ELF-1 (cell line): ENCODE measurements around the gene OAS2.

Source experiments
- DNase-seq: peaks from one replicate; pipeline ENCODE4 v3.0.0-alpha.2; 2016; ENCODE audit warnings: low read depth, low spot score

The OAS2 gene

DNA sequence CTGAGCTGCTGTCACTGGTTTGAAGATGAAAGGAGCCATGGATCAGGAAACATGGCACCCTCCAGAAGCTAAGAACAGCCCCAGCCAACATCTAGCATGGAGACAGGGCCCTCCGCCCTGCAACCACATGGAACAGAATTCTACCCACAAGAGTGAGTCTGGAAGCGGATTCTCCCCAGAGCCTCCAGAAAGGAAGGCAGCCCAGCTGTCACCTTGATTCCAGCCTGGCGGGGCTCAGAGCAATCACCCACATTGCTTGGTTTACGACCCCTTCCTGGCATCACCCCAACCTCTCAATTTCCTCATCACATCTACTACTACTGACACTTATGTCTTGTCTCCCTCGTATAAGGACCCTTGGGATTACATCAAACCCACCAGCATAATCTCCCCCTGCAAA is 38.5 kb downstream of the OAS2 start:
- DNase-seq = no peak

DNA sequence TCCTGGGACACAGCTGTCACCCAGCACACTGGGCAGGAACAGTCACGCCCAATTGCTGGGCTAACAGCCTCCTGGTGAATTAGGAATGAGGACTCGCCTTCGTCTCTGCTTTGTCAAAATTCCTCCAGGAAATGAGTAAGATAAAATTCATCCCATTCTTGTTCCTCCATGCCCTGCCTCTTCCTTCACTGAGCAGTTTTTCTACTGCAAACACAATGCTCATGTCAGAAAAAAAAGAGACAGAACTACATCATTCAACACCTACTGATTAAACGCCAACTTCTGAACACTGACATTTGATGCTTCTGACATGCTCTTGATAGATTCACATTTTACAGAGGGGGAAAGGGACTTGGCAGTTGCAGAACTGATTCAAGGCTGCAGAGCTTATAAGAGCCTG is 40.7 kb downstream of the OAS2 start:
- DNase-seq = no peak

DNA sequence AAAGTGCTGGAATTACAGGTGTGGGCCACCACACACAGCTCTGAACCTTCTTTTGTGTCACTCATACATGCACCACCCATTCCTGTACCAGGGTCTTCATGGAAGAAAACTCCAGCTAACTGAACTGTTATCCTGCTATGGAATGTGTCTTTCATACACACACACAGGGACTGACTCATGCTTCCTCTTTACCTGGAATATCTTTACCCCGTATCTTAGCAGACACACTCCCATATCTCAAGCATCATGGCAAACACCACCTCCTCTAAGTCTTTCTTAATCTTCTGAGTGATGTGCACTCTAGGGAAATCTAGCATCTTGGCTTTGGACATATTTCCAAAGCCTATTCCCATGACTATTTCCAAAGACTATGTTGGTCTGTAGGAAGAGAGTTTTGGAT is 43.2 kb downstream of the OAS2 start:
- no peak for DNase-seq

DNA sequence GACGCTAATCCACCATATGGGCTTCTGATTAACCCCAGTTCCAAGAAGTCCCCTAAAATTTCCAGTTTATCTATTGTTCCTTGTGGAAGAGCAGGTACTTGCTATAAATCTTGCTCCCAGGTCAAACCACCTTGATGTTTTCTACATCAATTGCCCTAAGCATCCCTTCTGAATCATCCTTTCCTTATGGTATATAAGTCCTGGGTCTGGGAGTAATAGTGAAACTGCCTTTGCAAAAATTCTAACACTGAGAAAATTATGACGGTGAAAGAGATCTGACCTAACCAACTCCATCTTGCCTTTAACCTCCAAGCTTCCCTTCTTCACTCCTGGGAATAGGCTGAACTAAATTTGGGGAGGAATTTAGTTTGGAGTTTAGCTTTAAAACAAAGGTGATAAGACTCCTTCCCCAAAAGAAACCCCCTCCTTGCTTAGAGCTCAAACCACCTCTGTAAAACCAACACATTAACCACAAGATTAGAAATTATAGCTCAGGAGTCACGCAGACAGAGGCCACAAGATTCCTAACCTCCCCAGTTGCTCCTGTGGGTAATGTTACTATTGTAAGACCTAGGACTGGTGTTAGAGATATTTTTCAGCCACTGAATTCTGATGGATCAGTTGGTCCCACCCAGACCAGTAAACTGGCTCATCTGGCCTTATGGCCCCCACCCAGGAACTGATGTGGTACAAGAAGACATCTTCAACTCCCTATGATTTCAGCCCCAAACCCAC is 44.4 kb downstream of the OAS2 start:
- DNase-seq = no peak

DNA sequence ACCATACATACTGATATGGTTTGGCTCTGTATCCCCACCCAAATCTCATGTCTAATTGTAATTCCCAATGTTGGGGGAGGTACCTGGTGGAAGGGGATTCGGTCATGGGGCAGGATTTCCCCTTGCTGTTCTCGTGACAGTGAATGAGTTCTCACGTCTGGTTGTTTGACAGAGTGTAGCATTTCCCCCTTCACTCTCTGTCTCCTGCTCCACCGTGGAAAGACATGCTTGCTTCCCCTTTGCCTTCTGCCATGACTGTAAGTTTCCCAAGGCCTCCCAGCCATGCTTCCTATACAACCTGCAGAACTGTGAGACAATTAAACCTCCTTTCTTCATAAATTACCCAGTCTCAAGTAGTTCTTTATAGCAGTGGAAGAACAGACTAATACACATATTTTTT is 49.4 kb downstream of the OAS2 start:
- no peak for DNase-seq

DNA sequence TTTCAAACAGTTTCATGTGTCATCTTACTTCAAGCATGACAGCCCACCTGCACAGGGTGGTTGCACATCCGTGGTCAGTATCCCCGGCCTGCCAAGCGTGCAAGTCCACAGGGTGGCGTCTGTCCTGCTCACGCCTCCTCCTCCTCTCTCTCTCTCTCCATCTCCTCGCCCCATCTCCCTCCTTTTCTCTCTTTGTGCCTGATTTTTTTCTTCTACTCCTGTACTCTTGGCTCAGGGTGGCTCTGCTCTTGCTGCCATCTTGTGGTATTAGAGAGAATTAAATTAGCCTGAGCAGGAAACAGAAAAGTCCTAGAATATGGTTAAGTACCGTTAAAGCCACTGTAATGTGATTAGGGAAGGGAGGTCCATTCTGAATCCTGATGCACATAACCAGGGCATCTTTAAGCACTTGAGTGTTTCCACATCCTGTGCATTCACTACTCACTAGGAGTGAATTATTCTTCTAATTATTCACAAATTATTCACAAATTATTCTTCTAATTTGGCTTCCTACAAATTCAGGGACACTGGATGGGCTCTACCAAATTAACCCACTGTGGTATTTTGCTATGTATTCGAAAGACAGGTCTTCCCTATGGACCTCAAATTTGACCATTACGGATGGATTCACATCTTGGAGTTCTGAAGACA is 52.7 kb downstream of the OAS2 start:
- peak; percentile 79 for DNase-seq

DNA sequence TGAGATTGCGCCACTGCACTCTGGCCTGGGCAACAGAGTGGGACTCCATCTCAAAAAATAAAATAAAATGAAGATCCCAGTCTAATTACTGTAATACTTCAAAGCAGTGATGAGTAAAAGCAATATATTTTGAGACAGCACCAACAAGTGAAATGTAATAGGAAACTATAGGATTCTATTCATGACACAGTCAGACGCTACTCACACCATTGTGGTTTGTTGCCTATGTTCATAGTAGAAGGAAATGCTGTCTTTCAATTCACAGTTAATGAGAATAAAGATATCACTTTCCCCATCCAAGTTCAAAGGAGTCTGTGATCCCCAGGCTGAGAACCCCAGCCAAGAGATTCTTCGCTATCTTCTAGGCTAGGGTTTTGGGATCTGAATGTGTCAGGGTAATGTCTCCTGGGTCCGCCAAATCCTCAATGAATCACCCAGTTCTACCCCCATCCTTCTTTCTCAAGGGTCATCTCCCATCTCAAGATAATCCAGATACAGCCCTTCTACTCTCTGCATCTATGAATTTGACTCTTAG is 61.7 kb downstream of the OAS2 start:
- DNase-seq = no peak

DNA sequence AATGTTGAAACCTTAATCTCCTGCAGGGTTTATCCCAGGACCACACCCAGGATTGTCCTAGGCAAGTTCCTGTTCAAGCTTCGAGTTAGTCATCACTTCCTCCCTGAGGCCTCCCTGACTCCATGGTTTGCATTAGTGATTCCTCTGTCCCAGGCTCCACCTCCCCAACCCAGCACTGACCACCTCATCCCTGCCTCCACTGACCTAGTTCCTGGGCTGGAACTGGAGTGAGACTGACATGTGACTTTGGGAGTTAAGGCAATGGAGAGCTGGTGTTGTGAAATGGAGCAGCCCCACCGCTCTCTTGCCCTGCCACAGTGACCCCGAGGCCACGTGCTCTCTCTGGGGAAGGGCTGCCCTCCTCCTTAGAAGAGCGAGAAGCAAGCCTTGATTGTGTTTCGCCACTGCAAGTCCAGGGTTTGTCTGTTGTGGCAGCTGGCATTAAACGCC is 62.4 kb downstream of the OAS2 start:
- peak; percentile 36 for DNase-seq

DNA sequence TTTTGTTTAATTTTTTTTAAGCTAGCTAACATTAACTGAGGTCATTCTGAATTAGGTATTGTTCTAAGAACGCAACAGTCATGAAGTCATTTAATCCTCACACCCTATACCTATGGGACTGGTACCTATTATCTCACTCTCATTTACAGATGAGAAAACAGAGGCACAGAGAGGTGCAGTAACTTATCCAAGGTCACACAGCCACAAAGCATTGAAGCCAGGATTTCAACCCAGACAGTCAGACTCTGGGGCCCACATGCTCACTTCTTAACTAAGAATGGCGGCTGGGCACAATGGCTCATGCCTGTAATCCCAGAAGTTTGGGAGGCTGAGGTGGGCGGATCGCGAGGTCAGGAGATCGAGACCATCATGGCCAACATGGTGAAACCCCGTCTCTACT is 63.2 kb downstream of the OAS2 start:
- no peak for DNase-seq

DNA sequence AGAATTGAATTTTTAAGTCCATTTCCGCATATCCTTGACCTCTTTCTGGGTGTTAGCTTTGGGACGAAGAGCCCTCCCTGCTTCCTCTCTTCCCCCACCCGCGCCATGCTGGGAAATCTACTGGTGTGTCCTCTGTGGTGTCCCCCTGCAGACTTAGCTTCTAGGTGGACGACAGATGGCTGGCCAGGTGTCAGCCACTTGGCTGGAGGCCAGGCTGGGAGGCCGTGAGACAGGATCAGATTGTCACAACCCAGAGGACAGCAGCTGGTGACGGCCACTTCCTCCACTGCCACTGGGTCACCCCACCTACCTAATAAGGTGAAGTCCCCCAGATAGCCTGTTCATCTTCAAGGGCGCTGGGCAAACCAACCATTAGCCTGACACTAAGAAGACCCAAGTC is 64.9 kb downstream of the OAS2 start:
- no peak for DNase-seq

DNA sequence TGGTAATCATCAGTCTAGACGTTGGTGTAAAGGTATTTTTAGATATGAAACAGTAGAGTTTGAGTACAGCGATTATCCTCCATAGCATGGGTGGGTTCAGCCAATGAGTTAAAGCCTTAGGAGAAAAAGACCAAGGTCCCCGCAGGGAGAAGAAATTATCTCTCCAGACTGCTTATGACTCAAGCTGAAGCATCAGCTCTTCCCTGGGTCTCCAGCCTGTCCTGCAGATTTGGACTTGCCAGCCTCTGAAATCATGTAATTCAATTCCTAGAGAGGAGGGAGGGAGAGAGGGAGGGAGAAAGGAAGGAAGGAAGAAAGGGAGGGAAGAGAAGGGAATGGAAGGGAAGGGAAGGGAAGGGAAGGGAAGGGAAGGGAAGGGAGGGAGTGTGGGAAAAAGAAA is 66.2 kb downstream of the OAS2 start:
- DNase-seq = no peak

DNA sequence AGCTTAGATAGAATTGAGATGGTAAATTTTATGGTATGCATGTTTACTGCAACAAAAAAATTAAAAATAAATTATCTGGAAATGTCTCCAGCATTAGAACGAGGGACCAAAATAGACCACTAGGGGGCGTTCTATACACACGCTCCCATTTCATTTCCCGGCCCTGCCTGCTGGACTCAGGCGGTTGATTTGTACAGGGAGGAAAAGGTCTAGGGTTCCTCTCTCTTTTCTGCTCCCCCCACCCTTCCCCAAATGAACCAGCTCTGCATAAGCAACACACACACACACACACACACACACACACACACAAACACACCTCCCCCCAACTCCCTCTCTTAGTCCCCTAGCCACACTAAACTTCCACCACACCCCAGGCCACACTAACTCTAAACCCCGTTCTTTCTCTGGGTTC is 70.4 kb downstream of the OAS2 start:
- peak; percentile 38 for DNase-seq

DNA sequence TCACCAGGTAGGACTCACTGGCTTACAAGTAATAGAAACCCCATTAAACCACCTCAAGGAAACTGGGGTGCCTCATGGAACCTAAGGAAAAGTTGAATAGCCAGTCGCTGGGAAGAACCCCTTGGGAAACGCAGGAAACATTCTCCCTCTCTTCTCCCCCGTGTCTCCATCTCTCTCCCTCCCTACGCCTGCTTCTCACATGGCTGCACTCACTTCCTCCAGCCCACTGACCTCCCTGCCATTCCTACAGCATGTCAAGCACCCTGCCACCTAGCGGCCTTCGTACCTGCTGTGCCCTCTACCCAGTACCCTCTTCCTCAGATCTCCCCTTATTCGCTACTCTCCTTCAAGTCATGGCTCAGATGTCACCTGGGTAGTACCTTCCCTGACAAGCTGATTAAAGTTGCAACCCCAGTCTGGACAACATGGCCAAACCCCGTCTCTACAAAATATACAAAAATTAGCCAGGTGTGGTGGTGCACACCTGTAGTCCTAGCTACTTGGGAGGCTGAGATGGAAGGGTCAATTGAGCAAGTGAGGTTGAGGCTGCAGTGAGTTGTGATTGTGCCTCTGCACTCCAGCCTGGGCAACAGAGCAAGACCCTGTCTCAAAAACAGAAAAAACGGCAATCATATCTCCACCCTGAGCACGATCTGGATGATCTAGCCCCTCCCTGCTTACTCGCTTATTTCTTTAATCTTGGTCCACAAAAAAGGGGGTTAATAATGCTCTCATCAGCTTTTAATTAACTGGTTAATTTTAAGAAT is 71.8 kb downstream of the OAS2 start:
- peak; percentile 54 for DNase-seq

DNA sequence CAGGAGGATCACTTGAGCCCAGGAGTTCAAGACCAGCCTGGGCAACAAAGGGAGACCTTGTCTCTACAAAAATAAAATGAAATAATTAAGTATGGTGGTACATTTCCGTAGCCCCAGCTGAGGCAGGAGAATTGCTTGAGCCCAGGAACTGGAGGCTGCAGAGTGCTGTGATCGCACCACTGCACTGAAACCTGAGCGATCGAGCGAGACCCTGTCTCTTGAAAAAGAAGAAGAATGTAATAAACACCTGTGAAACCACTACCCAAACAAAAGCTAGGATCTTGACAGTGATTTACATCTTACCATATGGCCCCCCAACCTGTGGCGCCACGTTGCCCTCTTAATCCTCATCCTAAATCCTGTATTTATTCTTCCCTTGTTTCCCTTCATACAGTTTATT is 72.5 kb downstream of the OAS2 start:
- no peak for DNase-seq

DNA sequence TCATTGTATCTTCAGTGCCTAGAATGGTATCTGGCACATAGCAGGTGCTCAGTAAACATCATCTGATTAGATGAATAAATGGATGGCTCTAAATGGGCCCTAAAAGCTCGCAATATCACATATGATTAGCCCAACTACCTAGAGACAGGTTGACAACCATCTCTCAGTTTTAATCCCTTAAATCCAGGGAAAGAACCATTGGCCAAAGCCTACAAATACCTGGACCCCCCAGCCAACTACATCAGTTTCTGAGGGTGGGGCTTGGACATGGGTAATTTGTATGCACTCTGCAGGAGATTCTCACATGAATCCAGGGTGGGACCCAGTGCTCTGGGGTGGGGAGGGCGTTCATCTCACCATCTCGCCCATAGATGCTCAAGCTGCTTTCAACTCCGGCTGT is 73.4 kb downstream of the OAS2 start:
- DNase-seq = no peak

DNA sequence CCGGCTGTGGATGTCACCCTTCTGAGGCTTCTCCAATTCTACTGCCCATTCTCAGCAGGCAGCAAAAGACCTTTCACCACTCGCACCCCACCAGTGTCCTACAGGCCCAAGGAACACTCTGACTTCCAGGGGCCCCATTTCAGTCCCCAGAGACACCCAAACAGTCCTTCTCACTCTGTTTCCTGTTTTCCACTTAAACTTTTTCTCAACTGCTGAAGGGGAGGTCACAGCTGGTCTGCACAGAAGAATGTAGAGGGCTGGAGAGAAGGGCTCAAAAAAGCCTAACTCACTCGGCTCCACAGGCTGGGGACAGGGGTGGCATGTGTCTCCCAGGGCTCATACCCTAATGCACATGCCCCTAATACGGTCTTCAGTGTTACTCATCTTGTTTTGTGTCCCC is 74.0 kb downstream of the OAS2 start:
- no peak for DNase-seq

DNA sequence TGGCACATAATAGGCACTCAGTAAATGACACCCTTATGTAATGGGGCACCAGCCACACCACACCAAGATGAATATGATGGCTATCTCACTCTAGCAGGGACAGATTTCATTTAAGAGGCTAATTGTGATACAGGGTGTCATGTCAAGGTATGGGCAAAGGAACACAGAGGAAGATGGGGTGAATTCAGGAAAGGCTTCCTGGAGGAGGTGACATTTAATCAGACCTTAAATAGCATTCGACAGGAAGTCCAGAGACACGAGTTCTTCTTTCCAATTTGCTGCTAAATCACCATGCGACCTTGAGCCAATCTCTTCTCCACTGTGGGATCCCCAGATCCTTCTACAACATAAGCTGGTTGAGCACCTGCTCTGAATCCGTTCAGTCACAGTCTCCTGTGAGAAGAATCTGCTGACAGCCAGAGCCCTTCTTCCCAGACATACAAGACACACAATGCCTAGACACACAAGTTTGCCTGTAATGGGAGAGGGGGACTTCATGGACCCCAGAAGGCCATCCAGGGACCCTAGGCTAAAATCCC is 76.7 kb downstream of the OAS2 start:
- no peak for DNase-seq

DNA sequence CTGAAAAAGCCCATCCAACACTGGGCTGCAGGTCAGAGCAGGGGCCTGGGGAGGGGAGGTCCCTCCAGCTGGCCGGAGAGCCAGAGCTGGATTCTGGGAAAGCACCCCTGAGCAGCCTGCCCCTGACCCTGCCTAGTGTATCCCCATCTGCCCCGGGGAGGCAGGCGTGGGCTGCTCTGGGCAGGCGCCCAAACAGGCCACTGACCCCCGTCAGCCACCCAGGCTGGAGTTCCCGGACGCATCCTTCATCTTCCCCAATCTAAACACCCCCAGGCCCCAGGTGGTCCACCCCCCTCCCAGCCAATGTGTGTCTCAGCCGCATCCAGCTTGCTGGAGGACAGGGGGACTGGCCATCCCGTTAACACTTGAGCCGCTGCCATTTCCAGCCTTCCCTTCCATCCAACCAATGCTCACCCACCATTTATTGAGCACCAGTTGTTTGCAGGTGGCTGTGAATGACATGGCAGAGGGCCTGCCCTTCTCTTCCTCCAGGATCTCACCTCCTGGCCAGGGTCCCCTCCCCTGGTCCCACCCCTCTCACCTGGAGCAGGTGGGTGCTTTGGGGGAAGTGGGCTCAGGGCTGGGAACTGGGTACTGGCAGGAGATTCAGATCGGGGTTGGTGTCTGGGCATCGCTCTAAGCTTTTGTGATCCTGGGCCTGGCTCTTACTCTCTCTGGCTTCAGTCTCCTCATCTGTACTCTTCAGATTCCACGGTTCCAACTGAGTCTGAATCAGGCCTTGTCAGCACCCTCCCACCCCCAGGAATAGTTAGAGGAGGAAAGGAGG is 77.5 kb downstream of the OAS2 start:
- no peak for DNase-seq

DNA sequence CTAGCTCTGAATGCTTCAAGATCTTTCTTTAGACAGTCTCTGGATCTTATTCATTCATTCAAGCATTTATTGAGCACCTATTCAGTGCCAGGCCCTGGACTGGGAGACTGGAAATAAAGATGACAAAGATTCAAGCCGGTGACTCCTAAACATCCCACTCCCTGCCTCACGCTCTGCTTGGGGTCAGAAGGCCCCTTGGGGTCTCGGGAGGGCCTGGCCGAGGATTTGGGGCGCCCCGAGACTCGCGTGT is 78.0 kb downstream of the OAS2 start:
- no peak for DNase-seq

DNA sequence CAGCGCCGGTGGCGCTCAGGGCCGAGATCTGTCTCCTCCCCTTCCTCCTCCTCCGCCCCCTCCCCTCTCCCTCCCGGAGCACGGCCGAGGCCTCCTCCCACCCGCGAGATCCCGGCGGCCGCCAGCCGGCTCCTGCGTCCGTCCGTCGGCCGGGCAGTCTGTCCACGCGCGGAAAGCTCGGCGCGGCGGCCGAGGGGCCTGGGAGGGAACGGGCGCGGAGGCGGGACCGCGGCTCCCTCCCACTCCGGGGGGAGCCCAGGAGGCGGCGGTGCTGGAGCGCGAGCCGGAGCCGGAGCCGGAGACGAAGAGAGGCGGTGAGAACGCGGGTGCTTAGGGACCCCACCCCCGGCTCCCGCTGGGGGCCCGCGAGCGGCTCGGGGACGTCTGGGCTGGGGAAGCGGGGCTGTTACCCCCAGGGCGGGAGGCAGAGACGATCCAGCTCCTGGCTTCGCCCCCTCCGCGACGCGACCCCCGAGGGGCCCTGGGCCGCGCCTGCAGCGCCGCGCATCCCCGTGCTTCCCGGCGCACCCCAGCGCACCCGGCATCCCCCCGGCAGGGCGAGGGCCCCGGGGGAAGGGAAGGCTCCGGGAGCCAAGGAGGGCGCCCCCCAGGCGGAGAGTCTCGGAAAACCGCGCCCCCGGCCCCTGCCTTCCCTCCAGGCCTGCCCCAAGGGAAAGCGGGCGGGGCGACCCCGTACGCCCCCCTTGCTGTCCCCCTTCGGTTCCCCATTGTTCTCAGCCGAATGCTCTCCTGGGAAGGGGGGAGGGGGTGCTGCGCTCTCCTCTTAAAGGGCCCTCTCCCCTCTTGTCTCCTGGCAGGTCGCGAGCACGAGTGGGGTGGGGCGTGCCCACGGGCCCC is 78.5 kb downstream of the OAS2 start, which contains the start of gene DTX1:
Gene DTX1, plus strand, starts transcription at position 100 of the 858 bp plus-strand sequence. CDS start 1,463 bp downstream, outside the sequence.
- DNase-seq = no peak
